EL (cell line): ENCODE results near the gene SCAPER.

ENCODE experiments used
- DNase-seq: peaks from one replicate; pipeline ENCODE4 v3.0.0-alpha.2; 2016

SCAPER gene

DNA sequence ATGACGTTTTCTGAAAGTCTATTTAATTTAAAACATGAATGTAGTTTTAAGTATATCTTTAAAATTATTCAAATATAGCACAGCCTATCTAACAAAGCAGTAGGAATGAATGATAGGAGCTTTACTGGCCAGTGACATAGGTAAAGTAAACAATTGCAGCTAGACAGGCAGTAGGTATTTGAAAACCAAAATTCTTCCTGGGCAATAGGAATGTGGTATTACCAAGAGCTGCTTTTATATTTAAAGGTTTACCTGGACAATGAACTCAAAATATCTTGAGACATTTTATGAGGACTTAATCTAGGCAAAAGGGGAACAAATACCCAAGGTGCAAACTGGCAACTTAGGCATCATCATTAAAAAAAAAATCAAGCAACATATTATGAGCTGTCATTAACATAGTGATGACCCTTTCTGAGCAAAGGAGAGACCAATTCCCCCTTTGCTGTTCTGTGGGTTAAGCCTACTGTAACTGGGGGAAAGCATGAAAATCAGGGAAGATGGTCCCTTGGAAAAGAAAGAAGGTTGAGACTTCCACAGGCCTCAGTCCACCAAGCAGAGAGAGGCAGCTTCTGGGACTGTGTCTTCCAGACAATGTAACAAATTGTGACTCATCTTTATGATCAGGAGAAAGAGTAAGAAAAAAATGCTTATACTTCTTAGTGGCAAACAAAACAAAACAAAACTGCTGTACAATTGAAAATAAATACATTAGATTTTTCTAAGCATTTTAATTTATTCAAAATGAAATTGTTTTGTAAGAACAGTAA lies 555.7 kb downstream of the SCAPER start:
- peak; percentile 35 for DNase-seq

DNA sequence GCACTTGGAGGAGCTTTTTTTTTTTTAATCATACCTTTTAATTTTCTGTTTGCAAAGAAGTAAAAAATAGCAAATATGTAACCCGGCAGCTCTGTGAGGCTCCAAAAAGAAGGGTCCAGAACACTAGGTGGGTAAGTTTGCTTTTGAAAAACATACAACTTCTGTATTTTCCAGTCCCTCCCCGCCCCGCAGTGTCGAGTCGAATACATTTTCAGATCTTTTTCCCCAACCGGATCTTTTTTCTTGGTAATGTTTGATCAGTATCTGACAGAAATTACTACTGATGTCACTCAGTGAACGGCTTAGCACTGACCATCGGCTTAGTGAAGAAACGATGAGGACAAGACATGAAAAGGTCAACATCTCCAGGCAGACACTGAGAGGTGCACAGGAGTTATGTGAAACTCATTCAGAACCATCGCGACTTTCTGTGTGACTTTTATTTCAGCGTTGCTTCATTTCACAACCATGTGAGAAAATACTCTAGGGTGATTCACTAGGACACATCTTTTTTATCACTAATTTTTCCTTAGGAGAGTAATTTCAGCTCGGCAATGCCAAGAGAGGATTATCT lies 557.6 kb downstream of the SCAPER start:
- DNase-seq = peak; percentile 38

DNA sequence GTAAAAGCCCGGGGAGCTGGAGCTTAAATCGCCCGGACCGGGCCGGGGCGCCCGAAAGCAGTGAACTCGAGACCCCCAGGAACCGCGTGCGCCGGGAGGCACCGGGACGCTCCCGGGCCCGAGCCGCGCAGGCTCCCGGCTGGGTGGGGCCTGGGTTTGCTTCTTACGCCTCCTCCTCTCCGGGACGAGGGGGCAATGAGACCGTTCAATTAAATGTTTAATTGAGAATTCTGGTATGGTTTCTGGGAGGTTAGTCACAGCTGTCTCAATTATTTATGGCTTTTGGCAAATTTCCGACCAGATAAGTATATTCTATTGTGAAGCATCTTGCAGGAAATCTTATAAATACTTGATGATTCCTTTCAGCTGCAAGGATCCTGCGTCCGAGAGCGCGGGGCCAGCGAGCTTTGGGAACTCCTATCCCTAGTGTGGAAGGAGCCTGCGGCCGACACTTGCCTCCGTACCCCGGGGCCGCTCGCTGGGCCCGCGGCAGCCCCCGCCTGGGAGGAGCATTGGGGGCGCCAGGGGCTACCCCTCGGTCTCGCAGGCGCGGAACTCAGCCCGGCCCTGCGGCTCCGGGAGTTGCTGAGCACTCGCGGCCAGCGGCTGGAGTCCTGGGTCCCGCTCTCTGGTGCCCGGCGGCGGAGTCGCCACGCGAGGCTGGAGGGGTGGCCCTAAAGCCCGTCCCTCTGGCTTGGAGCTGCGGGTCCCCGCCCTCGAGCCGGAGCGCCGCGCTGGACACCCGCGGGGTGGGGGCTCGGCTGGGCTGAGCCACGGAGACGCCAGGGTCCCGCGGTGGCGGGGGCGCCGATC lies 558.3 kb downstream of the SCAPER start:
- peak; percentile 73 for DNase-seq

DNA sequence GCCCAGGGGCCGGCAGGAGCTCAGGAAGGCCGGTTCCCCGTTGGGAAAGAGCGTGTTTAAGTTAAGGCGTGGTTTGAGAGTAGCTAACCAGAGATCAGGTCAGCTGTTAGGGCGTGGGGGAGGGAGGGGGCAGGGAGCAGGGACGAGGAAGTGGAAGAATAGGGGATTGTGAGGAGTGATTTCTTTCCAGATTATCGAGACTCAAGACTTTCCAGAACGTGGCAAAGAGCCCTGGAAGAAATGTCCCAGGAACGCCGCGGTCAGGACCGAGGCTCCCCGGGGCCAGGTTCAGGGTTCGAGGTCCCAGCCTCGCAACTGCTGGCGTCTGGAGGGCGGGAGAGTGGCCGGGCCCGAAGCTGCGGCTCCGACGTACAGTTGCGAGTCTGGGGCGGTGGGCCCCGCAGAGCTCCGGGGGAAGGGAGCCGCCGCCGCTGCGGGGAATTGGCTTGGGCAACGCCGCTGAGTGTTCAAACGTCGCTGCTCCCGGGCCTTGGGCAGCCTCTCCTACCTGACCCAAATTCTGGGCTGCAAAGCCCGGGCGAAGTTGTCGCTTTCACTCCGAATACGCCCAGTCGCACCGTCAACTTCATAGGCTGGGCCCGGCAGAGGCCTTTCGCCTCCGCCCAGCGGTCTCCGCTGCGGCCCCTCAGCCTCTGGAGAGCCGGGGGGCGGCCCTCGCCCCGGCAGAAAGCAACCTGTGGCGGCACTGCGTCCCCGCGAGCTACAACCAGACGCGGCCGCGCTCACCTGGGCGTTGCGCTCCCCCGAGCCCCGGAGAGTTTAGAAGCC lies 559.1 kb downstream of the SCAPER start:
- peak; percentile 45 for DNase-seq

DNA sequence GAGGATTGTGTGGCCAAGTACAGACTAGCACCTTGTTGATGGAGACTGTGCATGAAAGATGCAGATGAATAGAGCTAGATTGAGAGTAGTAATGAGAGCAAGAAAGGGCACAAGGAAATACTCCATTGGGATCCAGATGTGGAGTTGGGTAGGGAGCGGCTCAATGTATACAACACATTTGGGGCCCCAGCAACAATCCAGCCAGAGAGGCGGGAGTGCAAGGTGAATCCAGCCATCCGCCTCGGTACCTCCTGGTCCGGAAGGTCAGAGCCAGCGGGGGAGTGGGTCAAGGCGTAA lies 559.6 kb downstream of the SCAPER start:
- DNase-seq = no peak

GRCh38 chr15:76344893-76345582 lies 560.1 kb downstream of the SCAPER start:
- no peak for DNase-seq

- no peak for DNase-seq
Measured at GRCh38 chr15:76343313-76343996, 561.7 kb downstream of the SCAPER start.

DNA sequence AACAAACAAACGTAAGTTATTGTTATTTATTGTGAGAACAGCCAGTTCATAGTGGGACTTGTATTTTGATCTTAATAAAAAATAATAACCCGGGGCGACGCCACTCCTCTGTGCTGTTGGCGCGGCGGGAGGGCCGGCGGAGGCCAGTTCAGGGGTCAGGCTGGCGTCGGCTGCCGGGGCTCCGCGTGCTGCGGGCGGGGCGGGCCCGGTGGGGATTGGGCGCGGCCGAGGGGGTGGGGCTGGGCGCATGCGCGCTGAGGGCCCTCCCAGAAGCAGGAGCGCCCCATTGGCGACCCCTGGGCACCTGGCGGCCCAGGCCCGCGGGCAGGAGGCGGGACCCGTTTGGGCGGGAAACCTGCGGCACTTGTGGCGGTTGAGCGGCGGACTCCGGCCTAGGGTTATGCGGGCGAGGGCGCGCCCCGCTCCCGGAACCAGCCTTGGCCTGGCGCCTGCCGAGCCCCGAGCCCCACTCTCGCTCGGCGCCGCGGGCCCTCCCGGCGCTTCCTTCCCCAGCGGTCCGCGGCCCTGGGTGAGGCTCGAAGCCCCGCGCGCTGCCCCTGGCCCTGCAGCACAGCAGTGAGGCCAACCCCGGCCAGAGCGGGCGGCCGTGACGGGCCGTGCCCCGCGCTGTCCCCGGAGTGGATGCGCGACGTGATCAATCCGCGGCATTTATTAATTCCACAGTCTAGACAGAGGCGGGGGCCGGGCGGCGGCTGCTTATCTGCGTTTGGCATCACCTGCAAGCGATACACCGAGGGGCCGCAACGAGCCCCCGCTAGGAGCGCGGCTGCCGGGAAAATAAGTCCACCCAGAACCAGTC lies 562.5 kb downstream of the SCAPER start:
- DNase-seq = no peak

DNA sequence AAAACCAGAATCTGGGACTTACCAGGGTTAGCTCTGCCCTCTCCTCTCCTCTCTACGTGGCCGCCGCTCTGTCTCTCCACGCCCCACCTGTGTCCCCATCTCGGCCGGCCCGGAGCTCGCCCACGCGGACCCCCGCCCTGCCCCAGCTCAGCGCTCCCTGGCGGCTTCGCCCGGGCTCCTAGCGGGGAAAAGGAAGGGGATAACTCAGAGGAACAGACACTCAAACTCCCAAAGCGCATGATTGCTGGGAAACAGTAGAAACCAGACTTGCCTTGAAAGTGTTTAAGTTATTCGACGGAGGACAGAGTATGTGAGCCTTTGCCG lies 563.1 kb downstream of the SCAPER start:
- DNase-seq = no peak

- no peak for DNase-seq
Measured at GRCh38 chr15:76341366-76342057, 563.6 kb downstream of the SCAPER start.

DNA sequence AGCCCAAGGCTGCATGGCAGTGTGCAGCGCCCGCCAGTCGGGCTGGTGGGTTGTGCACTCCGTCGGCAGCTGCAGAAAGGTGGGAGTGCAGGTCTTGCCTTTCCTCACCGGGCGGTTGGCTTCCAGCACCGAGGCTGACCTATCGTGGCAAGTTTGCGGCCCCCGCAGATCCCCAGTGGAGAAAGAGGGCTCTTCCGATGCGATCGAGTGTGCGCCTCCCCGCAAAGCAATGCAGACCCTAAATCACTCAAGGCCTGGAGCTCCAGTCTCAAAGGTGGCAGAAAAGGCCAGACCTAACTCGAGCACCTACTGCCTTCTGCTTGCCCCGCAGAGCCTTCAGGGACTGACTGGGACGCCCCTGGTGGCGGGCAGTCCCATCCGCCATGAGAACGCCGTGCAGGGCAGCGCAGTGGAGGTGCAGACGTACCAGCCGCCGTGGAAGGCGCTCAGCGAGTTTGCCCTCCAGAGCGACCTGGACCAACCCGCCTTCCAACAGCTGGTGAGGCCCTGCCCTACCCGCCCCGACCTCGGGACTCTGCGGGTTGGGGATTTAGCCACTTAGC lies 564.3 kb downstream of the SCAPER start:
- no peak for DNase-seq

DNA sequence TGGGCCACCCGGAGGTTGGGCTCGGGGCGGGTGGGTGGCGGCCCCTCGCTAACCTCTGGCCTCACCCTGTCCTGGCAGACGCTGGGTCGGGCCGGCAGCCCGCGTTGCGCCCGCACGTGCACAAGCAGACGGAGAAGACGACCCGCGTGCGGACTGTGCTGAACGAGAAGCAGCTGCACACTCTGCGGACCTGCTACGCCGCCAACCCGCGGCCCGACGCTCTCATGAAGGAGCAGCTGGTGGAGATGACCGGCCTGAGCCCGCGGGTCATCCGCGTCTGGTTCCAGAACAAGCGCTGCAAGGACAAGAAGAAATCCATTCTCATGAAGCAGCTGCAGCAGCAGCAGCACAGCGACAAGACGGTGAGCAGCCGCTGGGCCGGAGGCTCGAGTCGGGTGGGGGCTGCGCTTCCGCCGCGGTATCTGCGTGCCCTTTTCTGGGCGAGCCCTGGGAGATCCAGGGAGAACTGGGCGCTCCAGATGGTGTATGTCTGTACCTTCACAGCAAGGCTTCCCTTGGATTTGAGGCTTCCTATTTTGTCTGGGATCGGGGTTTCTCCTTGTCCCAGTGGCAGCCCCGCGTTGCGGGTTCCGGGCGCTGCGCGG lies 564.8 kb downstream of the SCAPER start:
- DNase-seq = peak; percentile 53

DNA sequence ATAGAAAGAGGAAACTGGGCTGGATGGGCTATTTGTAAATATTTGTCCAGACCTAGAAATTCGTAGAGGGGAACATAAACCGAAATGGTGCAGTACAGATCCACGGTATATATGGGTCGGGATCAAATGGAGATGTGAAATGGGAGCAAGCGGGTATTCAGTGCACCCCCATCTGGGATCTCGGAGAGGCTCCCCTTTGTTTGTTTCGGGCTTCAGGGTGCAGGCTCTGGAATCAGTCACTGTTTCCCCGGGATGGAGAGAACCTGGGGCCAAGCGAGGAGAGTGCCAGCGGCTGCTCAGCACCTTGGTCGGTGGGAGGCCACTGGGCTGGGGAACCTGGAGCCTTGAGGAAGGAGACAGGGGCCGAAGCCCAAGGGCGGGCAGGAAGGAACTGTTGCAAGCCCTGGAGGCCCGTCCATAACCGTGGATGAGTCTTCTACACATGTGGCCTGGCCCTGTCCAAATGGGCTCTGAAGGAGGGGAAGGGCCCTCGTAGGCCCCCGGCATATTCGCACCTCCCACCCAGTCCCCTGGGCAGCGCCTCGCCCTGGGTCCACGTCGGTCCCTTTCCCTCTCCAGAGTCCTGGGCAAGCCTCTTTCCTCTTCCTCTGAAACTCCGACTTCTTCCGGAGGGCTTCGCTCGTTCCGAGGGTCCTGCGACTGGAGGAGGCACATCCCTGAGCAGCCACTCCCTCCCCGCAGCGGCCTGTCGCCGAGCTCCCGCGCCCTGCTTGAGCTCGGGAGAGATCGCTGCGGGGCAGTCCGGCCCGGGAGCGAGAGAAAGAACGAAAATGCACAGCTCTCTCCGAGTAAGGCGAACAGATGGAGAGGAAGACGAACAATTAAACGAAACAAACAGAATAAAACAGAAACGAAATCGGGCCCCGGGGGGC lies 565.6 kb downstream of the SCAPER start:
- DNase-seq = peak; percentile 49

DNA sequence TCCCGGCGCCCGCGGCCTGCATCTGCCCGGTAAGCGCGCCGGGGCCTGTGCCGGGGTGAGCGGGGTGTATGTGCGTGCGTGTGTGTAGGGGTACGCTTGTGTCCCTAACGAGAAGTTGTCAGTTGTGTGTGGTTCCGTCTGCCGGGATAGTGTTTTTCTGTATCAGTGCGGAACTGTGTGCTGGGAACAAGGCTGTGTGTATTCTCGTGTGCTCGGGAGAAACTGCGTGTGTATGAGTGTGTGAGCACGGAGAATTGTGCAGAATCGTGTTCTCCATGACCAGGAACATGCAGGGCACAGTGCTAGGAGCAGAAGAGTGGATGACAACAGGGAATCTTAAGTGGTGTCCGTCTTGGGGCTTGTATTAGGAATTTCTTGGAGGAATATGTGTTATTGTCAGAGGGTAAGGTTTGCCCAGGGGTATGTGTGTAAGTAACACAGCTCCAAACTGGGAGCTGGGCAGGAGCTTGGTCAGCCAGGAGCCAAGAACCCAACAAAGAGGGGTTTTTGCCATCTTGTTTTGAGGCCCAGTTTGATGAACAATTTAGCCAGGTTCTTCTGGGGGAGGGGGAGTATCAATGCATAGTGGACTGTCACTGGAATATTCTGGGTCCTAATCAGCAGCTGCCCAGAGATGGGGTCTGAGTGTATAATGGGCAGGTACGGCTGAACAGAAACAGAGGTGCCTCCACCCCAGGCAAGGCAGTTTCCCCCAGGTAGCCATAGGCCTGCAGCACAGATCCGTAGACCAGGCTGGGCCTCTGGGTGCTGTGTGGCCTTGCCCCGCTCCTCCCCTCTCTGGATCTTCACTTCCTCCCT lies 566.4 kb downstream of the SCAPER start:
- peak; percentile 41 for DNase-seq

DNA sequence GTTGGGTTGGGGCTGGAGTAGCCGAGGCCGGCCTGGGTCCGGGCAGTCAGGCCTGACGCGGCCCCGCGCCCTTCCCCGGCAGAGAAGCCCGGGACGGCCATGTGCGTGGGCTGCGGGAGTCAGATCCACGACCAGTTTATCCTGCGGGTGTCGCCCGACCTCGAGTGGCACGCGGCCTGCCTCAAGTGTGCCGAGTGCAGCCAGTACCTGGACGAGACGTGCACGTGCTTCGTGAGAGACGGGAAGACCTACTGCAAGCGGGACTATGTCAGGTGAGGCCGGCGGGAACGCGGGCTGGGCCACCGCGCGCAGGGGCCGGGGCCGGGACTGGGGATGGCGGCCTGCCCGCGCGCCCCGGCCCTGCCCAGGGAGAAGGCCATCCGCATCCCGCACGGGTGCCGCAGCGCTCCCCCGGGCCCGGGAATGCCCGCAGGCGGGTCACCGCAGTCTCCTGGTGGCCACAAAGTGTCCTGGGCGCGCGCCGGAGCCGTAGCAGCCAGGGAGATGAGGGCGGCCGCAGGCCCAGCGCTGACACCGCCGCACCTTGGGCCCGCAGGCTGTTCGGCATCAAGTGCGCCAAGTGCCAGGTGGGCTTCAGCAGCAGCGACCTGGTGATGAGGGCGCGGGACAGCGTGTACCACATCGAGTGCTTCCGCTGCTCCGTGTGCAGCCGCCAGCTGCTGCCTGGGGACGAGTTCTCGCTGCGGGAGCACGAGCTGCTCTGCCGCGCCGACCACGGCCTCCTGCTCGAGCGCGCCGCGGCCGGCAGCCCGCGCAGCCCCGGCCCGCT lies 567.2 kb downstream of the SCAPER start:
- DNase-seq = no peak

DNA sequence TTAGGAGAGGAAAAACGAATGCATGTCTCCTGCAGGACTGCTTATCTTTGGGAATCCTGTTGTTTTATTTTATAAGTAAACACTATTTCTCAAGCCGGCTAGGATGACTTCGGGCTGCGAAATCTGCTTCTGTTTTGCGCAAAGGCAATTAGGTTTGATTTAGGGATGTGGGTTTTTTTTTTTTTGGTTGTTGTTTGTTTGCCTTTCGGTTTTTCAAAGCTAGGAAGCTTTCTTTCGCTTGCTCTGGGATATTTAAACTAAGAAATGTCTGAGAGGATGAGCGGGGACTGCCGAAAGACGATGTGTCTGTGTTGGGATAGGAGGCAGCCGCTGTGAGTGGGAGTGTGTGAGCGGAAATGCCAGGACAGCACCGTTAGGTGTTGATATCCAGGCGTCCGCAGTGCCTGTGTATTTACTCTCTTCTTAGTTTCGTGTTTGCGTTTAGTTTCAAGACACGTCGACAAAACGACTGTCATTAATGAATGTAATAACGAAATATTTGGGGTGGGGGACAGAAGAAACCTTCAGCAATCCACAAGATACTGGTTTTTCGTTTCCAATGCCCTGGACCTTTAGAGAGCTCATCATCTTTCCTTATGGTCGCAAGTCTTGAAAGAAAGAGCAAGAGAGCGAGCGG lies 568.0 kb downstream of the SCAPER start:
- DNase-seq = peak; percentile 79
